NCI-H2029 treated with DMSO at 0.1 percent for 48 hours (cell line): ENCODE data around the gene FARP1.

Experiments used
- DNase-seq: peaks from one replicate; lab custom pipeline; 2025; lab: John Stamatoyannopoulos, UW

Gene FARP1

GRCh38 chr13:98335721-98336120 is 192.8 kb downstream of the FARP1 start:
- no peak for DNase-seq

GRCh38 chr13:98338310-98338709 is 195.4 kb downstream of the FARP1 start:
- no peak for DNase-seq

- no peak for DNase-seq
Measured at GRCh38 chr13:98339684-98340425, 197.0 kb downstream of the FARP1 start.

- no peak for DNase-seq
Measured at GRCh38 chr13:98342953-98343352, 200.1 kb downstream of the FARP1 start.

GRCh38 chr13:98343461-98343860 is 200.6 kb downstream of the FARP1 start:
- DNase-seq: no peak

- no peak for DNase-seq
Measured at GRCh38 chr13:98344392-98344791, 201.5 kb downstream of the FARP1 start.

- DNase-seq: no peak
Measured at GRCh38 chr13:98345107-98345935, 202.4 kb downstream of the FARP1 start.

GRCh38 chr13:98346904-98347636 is 204.2 kb downstream of the FARP1 start:
- DNase-seq: no peak

GRCh38 chr13:98347756-98348155 is 204.9 kb downstream of the FARP1 start:
- DNase-seq: no peak

GRCh38 chr13:98348466-98349200 is 205.7 kb downstream of the FARP1 start:
- no peak for DNase-seq

GRCh38 chr13:98349731-98350305 is 206.9 kb downstream of the FARP1 start:
- no peak for DNase-seq

- DNase-seq: no peak
Measured at GRCh38 chr13:98350746-98351330, 207.9 kb downstream of the FARP1 start.

- no peak for DNase-seq
Measured at GRCh38 chr13:98351636-98352035, 208.7 kb downstream of the FARP1 start.

- DNase-seq: no peak
Measured at GRCh38 chr13:98352226-98352625, 209.3 kb downstream of the FARP1 start.

- no peak for DNase-seq
Measured at GRCh38 chr13:98353750-98354149, 210.9 kb downstream of the FARP1 start.

GRCh38 chr13:98358937-98359336 is 216.0 kb downstream of the FARP1 start:
- no peak for DNase-seq

GRCh38 chr13:98360545-98360944 is 217.7 kb downstream of the FARP1 start:
- no peak for DNase-seq

GRCh38 chr13:98363326-98363725 is 220.4 kb downstream of the FARP1 start:
- no peak for DNase-seq

GRCh38 chr13:98364179-98364578 is 221.3 kb downstream of the FARP1 start:
- no peak for DNase-seq

- no peak for DNase-seq
Measured at GRCh38 chr13:98364647-98365046, 221.8 kb downstream of the FARP1 start.

GRCh38 chr13:98365302-98365701 is 222.4 kb downstream of the FARP1 start:
- no peak for DNase-seq
